Measurements from ENCODE around the gene CAGE1. TPM values are rescaled to one million over a fixed set of nuclear protein-coding genes. Genes with fewer than 3 reads are reported as not detected.

CAGE1 gene
- total RNA-seq, 1 donor from 2014 or later = not detected

- no peak for DNase-seq
- Mint-ChIP-seq H3K27me3 (ENCODE audit: unreplicated experiment) (no peaks in the 10 kb centered on the region), H3K4me3 (ENCODE audit: unreplicated experiment) (no peak overlapping the region), H3K4me1 (ENCODE audit: low read depth, unreplicated experiment) (no peaks in the 10 kb centered on the region), H3K36me3 (ENCODE audit: unreplicated experiment) (no peaks in the 10 kb centered on the region), H3K27ac (ENCODE audit: unreplicated experiment) (no peak overlapping the region), H3K9me3 (ENCODE audit: unreplicated experiment) (no peaks in the 10 kb centered on the region)
- TF ChIP-seq CTCF (IDR thresholded peaks at IDR 0.05; ENCODE audit: partially characterized antibody, unreplicated experiment) = no peak
Measured at GRCh38 chr6:7425808-7426190, 36.3 kb upstream of the CAGE1 start.

GRCh38 chr6:7424967-7425807 is 35.6 kb upstream of the CAGE1 start:
- no peaks in the 10 kb centered on the region for H3K9me3 Mint-ChIP-seq (ENCODE audit: unreplicated experiment)
- DNase-seq = no peak
- peak; percentile 14 for TF ChIP-seq CTCF (IDR thresholded peaks at IDR 0.05; ENCODE audit: partially characterized antibody, unreplicated experiment)

GRCh38 chr6:7424058-7424457 is 34.5 kb upstream of the CAGE1 start:
- H3K36me3 Mint-ChIP-seq (ENCODE audit: unreplicated experiment) = no peaks in the 10 kb centered on the region
- H3K9me3 Mint-ChIP-seq (ENCODE audit: unreplicated experiment) = no peaks in the 10 kb centered on the region
- no peak overlapping the region for H3K27ac Mint-ChIP-seq (ENCODE audit: unreplicated experiment)
- H3K4me3 Mint-ChIP-seq (ENCODE audit: unreplicated experiment) = no peak overlapping the region
- no peaks in the 10 kb centered on the region for H3K27me3 Mint-ChIP-seq (ENCODE audit: unreplicated experiment)
- TF ChIP-seq CTCF (IDR thresholded peaks at IDR 0.05; ENCODE audit: partially characterized antibody, unreplicated experiment) = no peak
- no peak for DNase-seq
- H3K4me1 Mint-ChIP-seq (ENCODE audit: low read depth, unreplicated experiment) = no peaks in the 10 kb centered on the region

More at GRCh38 chr6:7424967-7425807, 35.6 kb upstream of the CAGE1 start:
- Mint-ChIP-seq H3K4me3 (ENCODE audit: unreplicated experiment) (no peak overlapping the region), H3K4me1 (ENCODE audit: low read depth, unreplicated experiment) (no peaks in the 10 kb centered on the region), H3K27ac (ENCODE audit: unreplicated experiment) (no peak overlapping the region), H3K36me3 (ENCODE audit: unreplicated experiment) (no peaks in the 10 kb centered on the region), H3K27me3 (ENCODE audit: unreplicated experiment) (no peaks in the 10 kb centered on the region)

GRCh38 chr6:7421066-7421465 is 31.5 kb upstream of the CAGE1 start:
- Mint-ChIP-seq H3K27me3 (ENCODE audit: unreplicated experiment) (no peaks in the 10 kb centered on the region), H3K27ac (ENCODE audit: unreplicated experiment) (no peak overlapping the region), H3K36me3 (ENCODE audit: unreplicated experiment) (no peaks in the 10 kb centered on the region), H3K4me1 (ENCODE audit: low read depth, unreplicated experiment) (no peaks in the 10 kb centered on the region), H3K4me3 (ENCODE audit: unreplicated experiment) (no peak overlapping the region), H3K9me3 (ENCODE audit: unreplicated experiment) (no peaks in the 10 kb centered on the region)
- DNase-seq = no peak
- TF ChIP-seq CTCF (IDR thresholded peaks at IDR 0.05; ENCODE audit: partially characterized antibody, unreplicated experiment) = no peak

GRCh38 chr6:7419065-7419464 is 29.5 kb upstream of the CAGE1 start:
- H3K27ac Mint-ChIP-seq (ENCODE audit: unreplicated experiment) = no peak overlapping the region
- DNase-seq = no peak
- H3K4me3 Mint-ChIP-seq (ENCODE audit: unreplicated experiment) = no peak overlapping the region
- no peak for TF ChIP-seq CTCF (IDR thresholded peaks at IDR 0.05; ENCODE audit: partially characterized antibody, unreplicated experiment)
- H3K9me3 Mint-ChIP-seq (ENCODE audit: unreplicated experiment) = no peaks in the 10 kb centered on the region
- no peaks in the 10 kb centered on the region for H3K36me3 Mint-ChIP-seq (ENCODE audit: unreplicated experiment)
- H3K27me3 Mint-ChIP-seq (ENCODE audit: unreplicated experiment) = no peaks in the 10 kb centered on the region
- H3K4me1 Mint-ChIP-seq (ENCODE audit: low read depth, unreplicated experiment) = no peaks in the 10 kb centered on the region
